Sciatic nerve (tissue), 2 donors: ENCODE results near the gene DTNBP1. TPM values are rescaled to one million over a fixed set of nuclear protein-coding genes. Genes with fewer than 3 reads are reported as not detected.

ENCODE experiments used
- ATAC-seq: fragments of 200-7000 bp; cut with Tn5 transposase; one replicate; pipeline ENCODE4 v1.9.1; 2020; ENCODE audit warnings: mild to moderate bottlenecking, moderate library complexity
- DNase-seq: peaks from one replicate; pipeline ENCODE4 v3.0.0-alpha.2; 2020; ENCODE audit warnings: low spot score
- intact Hi-C: fragments of 100-400 bp; cut with DNase I; formaldehyde crosslinking; loops from one replicate; pipeline ENCODE4 v1.14.2; 2022
- total RNA-seq: library from RNA; stranded (reverse); fragmentation: NEBNext Ultra II Directional; extraction: Animal tissue kit (Norgen Biotek cat#: 25700); gene quantifications from one replicate; pipeline ENCODE4 v1.2.1, GENCODE V29; 2021
- donor health status: DM: no; HTN: no; CAD: no.
- donor health status: DM: no; HTN: no; CAD: no.

DTNBP1 gene
- total RNA-seq, 1 donor from 2014 or later: 25.3 TPM

- no peak for ATAC-seq
- intact Hi-C loops: no loop called here
- DNase-seq: no peak
Observed at GRCh38 chr6:15574023-15574422, 88.8 kb downstream of the DTNBP1 start.

- no peak for ATAC-seq
Observed at GRCh38 chr6:15573384-15573783, 89.4 kb downstream of the DTNBP1 start.

DNA sequence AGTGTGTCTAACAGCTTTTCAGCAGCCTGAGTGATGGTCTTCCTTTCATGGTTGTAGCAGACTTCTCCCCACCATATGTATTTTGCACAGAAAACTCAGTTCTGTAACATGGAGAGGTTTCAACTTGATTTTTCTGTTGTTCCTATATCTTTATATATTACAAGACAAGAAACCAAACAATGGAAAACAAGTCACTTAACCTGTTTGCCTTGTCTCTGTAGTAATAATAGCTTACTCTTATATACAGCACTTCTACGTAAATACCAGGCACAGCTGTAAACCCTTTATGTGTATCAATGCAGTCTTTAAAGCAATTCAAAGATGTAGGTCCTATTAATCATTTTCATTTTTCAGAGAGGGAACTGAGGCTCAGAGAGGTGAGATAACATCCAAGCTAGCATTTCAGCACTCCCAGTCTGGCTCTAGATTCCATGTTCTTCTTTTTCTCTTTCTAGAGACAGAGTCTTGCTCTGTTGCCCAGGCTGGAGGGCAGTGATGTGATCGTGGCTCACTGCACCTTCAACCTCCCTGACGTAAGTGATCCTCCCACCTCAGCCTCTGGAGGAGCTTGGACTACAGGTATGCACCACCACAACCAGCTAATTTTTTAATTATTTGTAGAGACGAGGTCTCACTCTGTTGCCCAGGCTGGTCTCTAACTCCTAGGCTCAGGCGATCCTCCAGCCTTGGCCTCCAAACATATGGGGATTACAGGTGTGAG, 90.4 kb downstream of the DTNBP1 start:
- intact Hi-C loops: no loop called here
- no peak for DNase-seq
- no peak for ATAC-seq

More at GRCh38 chr6:15573384-15573783, 89.4 kb downstream of the DTNBP1 start:
- DNase-seq: no peak
- intact Hi-C loops: no loop called here

DNA sequence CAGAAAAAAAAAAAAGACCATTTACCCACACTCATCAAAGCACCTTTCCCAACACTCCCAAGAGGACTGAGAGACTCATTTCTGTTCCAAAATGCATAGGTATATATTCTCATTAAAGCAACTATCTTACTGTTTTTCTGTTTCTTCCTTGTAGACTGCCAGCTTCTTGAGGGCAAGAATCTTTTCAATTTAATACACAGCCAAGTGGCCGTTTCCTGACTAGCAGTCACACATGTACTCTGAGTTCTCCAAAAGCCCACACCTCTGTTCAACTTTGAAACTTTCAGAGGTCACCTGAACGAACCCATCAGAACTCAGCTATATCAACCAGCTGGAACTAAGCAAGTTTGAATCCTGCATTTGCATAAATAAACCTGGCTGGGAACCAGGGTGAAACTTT, 92.7 kb downstream of the DTNBP1 start:
- ATAC-seq (no peak), DNase-seq (no peak)
- intact Hi-C loops: no loop called here

DNA sequence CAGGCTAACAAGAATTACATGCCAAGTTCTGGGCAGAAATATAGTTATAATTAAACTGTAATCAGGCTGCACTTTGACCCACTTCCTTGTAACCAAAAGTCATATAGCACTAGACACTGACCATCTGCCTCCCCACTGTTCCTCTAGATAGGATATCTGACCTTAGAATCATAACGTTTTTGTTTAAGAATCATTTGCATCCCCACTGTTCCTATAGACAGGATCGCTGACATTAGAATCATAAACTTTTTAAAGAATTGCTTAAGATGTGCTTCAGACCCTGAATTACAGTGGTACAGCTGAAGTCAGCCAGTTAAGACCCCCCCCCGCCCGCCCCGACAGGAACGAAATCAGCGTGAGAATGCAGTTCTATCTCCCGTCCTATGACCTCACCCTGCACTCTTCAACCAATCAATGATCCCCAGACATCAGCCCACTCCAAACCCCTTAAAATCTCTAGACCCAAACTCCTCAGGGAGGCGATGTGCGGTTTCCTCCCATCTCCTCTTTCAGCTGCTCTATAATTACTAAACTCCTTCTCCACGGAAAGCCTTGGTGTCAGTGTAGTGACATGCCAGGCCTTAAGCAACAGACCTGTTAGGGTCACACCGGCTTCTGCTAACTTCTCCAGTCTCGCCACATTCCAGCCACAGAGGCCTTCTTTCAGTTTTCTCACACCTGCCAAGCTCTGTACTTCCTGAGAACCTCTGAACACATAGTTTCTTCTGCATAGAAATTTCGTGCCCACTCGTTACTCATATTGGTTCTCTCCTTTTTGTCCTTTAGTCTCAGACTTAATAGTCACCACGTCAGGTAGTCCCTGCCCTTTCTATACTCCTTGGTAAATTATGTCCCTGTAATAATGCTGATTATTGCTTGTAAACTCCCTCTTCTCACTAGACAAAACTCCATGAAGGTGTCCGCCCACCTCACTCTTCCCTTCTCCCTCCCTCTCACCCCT, 93.5 kb downstream of the DTNBP1 start:
- DNase-seq: no peak
- intact Hi-C loops: no loop called here
- ATAC-seq: no peak

- ATAC-seq (no peak), DNase-seq (no peak)
- intact Hi-C loops: no loop called here
Observed at GRCh38 chr6:15562977-15563376, 99.9 kb downstream of the DTNBP1 start.

DNA sequence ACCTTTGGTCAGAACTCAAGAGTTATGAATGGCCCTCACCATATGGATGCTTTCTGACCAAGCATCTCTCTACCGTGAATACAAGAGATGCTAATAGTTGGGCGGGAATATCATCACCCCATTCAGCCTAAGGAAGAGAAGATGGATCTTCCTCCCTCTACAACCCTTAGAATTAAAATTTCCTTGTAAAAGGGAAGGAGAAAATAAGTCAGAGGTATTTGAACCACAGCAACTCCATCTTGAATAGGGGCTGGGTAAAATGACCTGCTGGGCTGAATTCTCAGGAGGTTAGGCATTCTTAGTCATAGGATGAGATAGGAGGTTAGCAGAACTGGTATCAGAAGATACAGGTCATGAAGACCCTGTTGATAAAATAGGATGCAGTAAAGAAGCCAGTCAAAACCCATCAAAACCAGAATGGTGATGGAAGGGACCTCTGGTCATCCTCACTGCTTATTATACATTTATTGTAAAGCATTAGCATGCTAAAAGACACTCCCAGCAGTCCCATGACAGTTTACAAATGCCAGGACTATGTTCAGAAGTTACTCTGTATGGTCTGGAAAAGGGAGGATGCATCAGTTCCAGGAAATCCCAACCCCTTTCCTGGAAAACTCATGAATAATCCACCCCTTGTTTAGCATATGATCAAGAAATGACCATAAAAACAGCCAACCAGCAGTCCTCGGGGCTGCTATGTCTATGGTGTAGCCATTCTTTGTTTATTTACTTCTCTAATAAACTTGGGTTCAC, 101.2 kb downstream of the DTNBP1 start:
- intact Hi-C loops: no loop called here
- ATAC-seq (no peak), DNase-seq (no peak)

- intact Hi-C loops: no loop called here
- DNase-seq (no peak), ATAC-seq (no peak)
Observed at GRCh38 chr6:15560713-15561112, 102.1 kb downstream of the DTNBP1 start.

- intact Hi-C loops: no loop called here
- DNase-seq: no peak
- no peak for ATAC-seq
Observed at GRCh38 chr6:15557174-15557573, 105.7 kb downstream of the DTNBP1 start.

DNA sequence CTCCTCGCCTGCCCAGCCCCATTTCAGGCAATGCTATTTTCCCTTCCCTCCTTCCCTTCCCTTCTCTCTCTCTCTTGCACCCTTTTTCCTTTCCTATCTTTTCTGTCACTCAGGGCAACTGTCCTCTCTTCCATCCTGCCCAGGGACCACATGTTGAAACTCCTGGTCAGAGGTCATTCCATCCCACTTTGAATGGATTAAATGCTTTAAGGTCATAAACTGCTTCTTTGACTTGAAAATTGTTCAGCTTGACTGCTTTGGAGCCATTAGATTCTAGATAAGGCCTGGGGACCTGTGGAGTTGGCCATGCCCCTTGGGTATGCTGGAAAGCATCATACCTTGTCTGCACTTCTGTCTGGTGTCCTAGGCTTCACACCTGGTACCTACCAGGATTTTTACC, 106.1 kb downstream of the DTNBP1 start:
- DNase-seq: no peak
- ATAC-seq: no peak
- intact Hi-C loops: no loop called here

DNA sequence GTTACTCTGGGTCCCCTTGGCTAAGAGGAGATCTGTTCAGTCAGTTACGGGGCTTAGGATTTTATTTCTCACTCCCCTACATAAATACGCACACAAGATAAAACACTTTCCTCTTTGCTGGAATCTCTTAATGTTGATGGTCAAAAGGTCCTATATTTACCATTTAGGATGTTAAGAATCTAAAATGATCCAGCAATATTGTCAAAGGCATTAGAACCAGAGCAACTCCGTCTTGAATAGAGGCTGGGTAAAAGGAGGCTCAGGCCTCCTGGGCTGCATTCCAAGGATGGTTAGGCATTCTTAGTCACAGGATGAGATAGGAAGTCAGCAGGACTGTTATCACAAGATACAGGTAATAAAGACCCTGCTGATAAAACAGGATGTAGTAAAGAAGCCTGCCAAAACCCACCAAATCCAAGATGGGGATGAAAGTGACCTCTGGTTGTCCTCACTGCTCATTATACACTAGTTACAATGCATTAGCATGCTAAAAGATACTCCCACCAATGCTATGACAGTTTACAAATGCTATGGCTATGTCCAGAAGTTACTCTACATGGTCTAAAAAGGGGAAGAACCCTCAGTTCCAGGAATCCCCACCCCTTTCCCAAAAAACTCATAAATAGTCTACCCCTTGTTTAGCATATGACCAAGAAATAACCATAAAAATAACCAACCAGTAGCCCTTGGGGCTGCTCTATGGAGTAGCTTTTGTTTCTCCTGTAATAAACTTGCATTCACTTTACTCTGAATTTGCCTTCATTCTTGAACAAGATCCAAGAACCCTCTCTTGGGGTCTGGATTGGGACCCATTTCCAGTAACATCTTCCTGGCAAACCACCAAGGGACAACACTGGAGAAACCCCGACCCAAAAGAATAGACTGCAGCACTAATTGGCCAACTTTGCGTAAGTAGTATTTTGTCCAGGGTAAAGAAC, 107.5 kb downstream of the DTNBP1 start:
- intact Hi-C loops: no loop called here
- ATAC-seq (peak; percentile 53), DNase-seq (no peak)

- DNase-seq (no peak), ATAC-seq (no peak)
- intact Hi-C loops: no loop called here
Observed at GRCh38 chr6:15554728-15555100, 108.1 kb downstream of the DTNBP1 start.

- intact Hi-C loops: no loop called here
- no peak for DNase-seq
Observed at GRCh38 chr6:15553736-15554294, 109.0 kb downstream of the DTNBP1 start.

GRCh38 chr6:15553031-15553430, 109.8 kb downstream of the DTNBP1 start:
- ATAC-seq (no peak), DNase-seq (no peak)
- intact Hi-C loops: no loop called here

More at GRCh38 chr6:15553736-15554294, 109.0 kb downstream of the DTNBP1 start:
- no peak for ATAC-seq

DNA sequence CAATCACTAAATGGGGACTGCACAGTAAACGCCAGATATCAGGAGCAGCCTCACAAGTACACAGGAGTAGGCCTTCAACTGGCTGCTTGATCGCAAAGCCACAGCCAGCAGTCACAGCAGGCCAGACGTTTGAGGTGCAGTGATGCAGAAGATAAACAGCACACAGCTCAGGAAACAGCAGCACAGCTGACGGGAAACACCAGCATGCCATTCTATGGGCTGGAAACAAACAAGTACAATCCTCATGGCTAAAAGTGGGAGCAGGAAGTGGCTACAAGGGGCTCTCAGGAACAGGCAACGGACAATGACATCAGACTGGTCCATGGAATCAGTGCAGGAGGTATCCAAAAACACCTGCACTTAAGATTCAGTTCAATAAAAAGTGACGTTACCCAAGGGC, 111.0 kb downstream of the DTNBP1 start:
- ATAC-seq: no peak
- intact Hi-C loops: no loop called here

GRCh38 chr6:15551262-15551661, 111.6 kb downstream of the DTNBP1 start:
- DNase-seq (no peak), ATAC-seq (no peak)
- intact Hi-C loops: no loop called here

More for the DNA sequence above, 111.0 kb downstream of the DTNBP1 start:
- DNase-seq: no peak

GRCh38 chr6:15550546-15551123, 112.2 kb downstream of the DTNBP1 start:
- ATAC-seq (no peak), DNase-seq (no peak)
- intact Hi-C loops: no loop called here

DNA sequence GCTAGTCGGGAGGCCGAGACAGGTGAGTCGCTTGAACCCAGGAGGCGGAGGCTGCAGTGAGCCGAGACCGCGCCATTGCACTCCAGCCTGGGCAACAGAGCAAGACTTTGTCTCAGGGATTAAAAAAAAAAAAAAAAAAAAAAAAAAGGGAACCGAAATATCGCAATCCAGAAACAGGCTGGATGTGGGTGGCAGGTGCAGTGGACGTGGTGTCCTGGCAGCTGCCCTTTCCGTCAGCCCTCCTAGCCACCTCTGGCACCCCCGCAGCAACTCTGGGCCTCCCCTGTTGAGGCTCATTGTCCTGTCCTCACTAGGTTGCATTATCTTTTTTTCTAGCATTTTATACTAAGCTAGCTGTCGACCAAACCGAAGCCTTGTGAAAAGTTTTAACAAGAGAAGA, 113.5 kb downstream of the DTNBP1 start:
- DNase-seq: no peak
- intact Hi-C loops: no loop called here
- no peak for ATAC-seq
